HL-60 (cell line): Measurements from ENCODE around the gene TPST2.

Experiments
- DNase-seq, 2 experiments: peaks; one replicate each; pipeline ENCODE4 v3.0.0-alpha.2; 2010 to 2020; ENCODE audit warnings: low read depth in 1 of 2, low spot score in 1 of 2
- H3K27ac ChIP-seq: fragments of 250-450 bp; sonication (Bioruptor Pico); replicated peaks from 2 replicates; pipeline ENCODE4 v1.5.1; 2020; ENCODE audit warnings: mild to moderate bottlenecking, moderate library complexity
- H3K27me3 ChIP-seq: fragments of 250-450 bp; sonication (Bioruptor Pico); 2 replicates; pipeline ENCODE4 v1.5.1; 2021; ENCODE audit warnings: mild to moderate bottlenecking, moderate library complexity; ENCODE audit not compliant: insufficient read depth, poor library complexity, severe bottlenecking
- H3K4me3 ChIP-seq: replicated peaks from 2 replicates; pipeline ENCODE4 v1.5.1; 2011; ENCODE audit warnings: mild to moderate bottlenecking, control low read depth, low read length; ENCODE audit not compliant: insufficient read depth
- GABPA ChIP-seq: IDR thresholded peaks from 2 replicates; pipeline ENCODE4 v1.6.1; 2012; ENCODE audit warnings: low read depth
- POLR2AphosphoS5 ChIP-seq: IDR thresholded peaks from 2 replicates; pipeline ENCODE4 v1.6.1; 2012; ENCODE audit warnings: low read depth
- REST ChIP-seq: IDR thresholded peaks from 2 replicates; pipeline ENCODE4 v1.6.1; 2012; ENCODE audit warnings: low read depth; ENCODE audit not compliant: insufficient replicate concordance
- SPI1 ChIP-seq: IDR thresholded peaks from 2 replicates; pipeline ENCODE4 v1.6.1; 2012; ENCODE audit warnings: low read depth, mild to moderate bottlenecking, borderline replicate concordance
- TF ChIP-seq, protein P1 (sequence below): IDR thresholded peaks from one replicate; pipeline ENCODE4 v1.5.1; 2011; ENCODE audit warnings: low read length, control low read depth, inconsistent platforms; ENCODE audit not compliant: insufficient read depth

Gene TPST2

DNA sequence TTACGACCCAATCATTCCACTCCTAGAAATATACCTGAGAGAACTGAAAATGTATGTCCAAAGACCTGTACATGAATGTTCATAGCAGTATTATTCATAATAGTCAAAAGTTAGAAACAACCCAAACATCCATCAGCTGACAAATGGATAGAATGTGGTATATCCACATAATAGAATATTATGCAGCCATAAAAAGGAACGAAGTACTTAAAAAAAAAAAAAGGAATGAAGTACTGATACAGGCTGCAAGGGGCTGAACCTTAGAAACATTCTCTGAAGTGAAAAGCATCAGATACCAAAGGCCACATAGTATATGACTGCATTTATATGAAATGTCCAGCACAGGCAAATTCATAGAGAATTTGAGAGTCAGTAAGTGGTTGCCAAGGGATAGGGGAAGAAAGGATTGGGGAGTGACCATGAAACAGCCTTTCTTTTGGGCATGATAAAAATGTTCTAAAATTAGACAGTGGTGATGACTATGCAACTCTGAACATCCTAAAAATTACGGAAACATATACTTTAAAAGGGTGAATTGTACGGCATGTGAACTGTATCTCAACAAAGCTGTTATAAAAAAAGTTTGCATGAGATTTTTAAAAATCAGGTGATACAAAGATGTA is 1.8 kb downstream of the TPST2 start:
- TF ChIP-seq POLR2AphosphoS5: no peak
- TF ChIP-seq SPI1: no peak
- no peak for TF ChIP-seq GABPA
- TF ChIP-seq, protein P1, sequence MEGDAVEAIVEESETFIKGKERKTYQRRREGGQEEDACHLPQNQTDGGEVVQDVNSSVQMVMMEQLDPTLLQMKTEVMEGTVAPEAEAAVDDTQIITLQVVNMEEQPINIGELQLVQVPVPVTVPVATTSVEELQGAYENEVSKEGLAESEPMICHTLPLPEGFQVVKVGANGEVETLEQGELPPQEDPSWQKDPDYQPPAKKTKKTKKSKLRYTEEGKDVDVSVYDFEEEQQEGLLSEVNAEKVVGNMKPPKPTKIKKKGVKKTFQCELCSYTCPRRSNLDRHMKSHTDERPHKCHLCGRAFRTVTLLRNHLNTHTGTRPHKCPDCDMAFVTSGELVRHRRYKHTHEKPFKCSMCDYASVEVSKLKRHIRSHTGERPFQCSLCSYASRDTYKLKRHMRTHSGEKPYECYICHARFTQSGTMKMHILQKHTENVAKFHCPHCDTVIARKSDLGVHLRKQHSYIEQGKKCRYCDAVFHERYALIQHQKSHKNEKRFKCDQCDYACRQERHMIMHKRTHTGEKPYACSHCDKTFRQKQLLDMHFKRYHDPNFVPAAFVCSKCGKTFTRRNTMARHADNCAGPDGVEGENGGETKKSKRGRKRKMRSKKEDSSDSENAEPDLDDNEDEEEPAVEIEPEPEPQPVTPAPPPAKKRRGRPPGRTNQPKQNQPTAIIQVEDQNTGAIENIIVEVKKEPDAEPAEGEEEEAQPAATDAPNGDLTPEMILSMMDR: no peak
- no peak for TF ChIP-seq REST
- Histone ChIP-seq H3K27ac (peak overlapping the region; percentile 63), H3K27me3 (no peaks in the 10 kb centered on the region), H3K4me3 (peak overlapping the region; percentile 69)
- peak in 1 of 2 experiments; percentile 43 for DNase-seq

DNA sequence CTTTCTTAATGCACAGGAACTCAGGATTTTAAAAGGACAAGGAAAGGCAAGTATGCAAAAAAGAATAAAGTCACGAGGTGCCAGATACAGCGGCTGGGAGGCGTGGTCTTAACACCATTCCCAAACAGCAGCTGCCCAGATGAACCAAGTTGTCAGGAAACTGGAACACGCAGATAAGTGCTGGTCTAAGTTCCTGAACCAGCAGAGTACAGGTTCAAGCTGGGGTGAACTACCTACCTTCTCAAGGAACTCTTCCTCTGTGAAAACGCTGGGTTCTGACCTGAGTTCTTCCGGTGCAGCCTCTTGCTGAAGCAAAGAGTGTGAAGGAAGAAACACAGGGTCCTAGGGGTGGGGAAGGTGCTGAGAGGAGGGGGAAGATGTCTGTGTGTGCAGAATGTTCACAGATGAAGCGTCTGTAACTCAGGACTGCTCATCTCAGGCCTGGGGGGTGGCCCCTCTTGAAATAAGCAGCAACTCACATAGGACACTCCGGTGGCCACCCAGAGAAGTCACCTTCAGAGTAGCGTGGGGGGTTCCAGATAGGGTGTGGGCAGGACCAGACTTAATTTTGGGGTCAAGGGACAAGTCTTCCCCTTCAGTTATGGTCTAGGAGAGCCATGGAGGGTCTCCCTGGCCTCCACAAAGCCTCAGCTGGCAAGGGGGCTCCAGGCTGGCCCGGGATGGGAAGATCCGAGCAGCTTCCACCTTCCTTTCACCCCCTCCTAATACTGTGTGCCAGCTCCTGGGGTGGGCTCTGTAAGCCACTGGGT is 3.2 kb downstream of the TPST2 start:
- no peak overlapping the region for H3K4me3 ChIP-seq
- no peaks in the 10 kb centered on the region for H3K27me3 ChIP-seq
- no peak for DNase-seq
- TF ChIP-seq, protein P1: no peak
- TF ChIP-seq POLR2AphosphoS5 (no peak), SPI1 (no peak), GABPA (no peak), REST (no peak)
- H3K27ac ChIP-seq: no peak overlapping the region

GRCh38 chr22:26585104-26585790 is 4.7 kb downstream of the TPST2 start:
- no peak overlapping the region for H3K4me3 ChIP-seq
- no peak for DNase-seq
- no peak overlapping the region for H3K27ac ChIP-seq
- TF ChIP-seq SPI1: no peak
- TF ChIP-seq, protein P1: no peak
- TF ChIP-seq GABPA: no peak
- no peak for TF ChIP-seq POLR2AphosphoS5
- no peak for TF ChIP-seq REST
- H3K27me3 ChIP-seq: no peaks in the 10 kb centered on the region
